ENCODE results near the gene TGFA.

Gene TGFA

GRCh38 chr2:70527447-70528080 is 26.1 kb downstream of the TGFA start:
- DNase-seq = no peak
- Mint-ChIP-seq H3K36me3 (ENCODE audit: insufficient read depth) (peaks cover 5% of the 10 kb centered on the region), H3K27ac (no peak overlapping the region), H3K4me1 (ENCODE audit: low read depth in 2 of 2) (peaks cover 22 to 29% of the 10 kb centered on the region in 2 donors), H3K9me3 (no peaks in the 10 kb centered on the region), H3K27me3 (no peaks in the 10 kb centered on the region), H3K4me3 (no peak overlapping the region)
- ATAC-seq (replicated peaks) = no peak

DNA sequence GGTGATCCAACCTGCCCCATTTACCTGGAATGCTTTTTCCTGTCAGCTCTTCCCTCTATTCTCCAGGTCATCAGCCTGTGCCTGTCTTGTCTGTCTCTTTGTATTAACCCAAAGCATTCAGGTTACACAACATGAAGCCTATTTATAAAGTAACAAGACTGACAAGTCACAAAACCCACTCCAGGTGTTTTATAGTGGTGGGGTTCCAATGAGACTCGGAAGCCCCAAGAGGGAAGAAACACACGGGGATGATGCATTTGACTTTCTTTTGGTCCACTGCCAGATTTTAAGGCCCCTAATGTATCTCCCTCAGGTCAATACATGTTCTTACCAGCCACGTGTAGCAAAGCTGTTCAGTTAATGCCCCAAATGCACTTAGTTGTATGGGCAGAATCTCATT is 27.5 kb downstream of the TGFA start:
- no peak overlapping the region for H3K4me3 Mint-ChIP-seq
- H3K27me3 Mint-ChIP-seq = no peaks in the 10 kb centered on the region
- DNase-seq = no peak

DNA sequence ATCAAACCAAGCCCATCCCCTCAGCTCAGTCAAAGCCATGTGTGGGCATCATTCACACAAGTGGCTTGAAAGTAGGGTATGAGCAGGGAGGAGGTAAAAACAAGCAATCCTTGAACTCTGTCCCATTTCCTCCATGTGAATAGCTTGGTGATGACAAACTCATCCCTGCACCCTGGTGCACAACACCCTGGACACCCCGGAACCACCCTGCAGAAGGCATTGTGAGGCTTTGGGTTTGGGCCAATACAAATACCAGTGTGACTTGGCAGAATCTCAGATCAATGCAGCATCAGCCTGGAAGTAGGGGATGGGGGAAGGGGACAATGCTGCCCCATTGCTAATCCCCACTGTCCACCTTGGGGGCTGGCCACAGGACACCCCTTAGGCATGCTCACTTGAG is 28.6 kb downstream of the TGFA start:
- DNase-seq (no peak), ATAC-seq (replicated peaks) (no peak)
- Mint-ChIP-seq H3K9me3 (no peaks in the 10 kb centered on the region), H3K27ac (peak overlapping the region in 1 of 2 donors; percentile 77), H3K36me3 (ENCODE audit: insufficient read depth) (peaks cover 5% of the 10 kb centered on the region), H3K4me3 (no peak overlapping the region), H3K27me3 (no peaks in the 10 kb centered on the region), H3K4me1 (ENCODE audit: low read depth in 2 of 2) (peaks cover 19 to 23% of the 10 kb centered on the region in 2 donors)

More for the DNA sequence above, 27.5 kb downstream of the TGFA start:
- peaks cover 5% of the 10 kb centered on the region for H3K36me3 Mint-ChIP-seq (ENCODE audit: insufficient read depth)
- no peak for ATAC-seq (replicated peaks)
- H3K4me1 Mint-ChIP-seq (ENCODE audit: low read depth in 2 of 2) = peaks cover 19 to 23% of the 10 kb centered on the region in 2 donors
- H3K27ac Mint-ChIP-seq = no peak overlapping the region
- H3K9me3 Mint-ChIP-seq = no peaks in the 10 kb centered on the region

GRCh38 chr2:70523996-70524965 is 29.3 kb downstream of the TGFA start:
- DNase-seq (peak; percentile 38 to 41 (median 38)), ATAC-seq (replicated peaks) (peak; percentile 92)
- H3K4me3 Mint-ChIP-seq = peak overlapping the region; percentile 57 to 73
- H3K27me3 Mint-ChIP-seq = no peaks in the 10 kb centered on the region
- H3K4me1 Mint-ChIP-seq (ENCODE audit: low read depth in 2 of 2) = peaks cover 19 to 23% of the 10 kb centered on the region in 2 donors
- peaks cover 5% of the 10 kb centered on the region for H3K36me3 Mint-ChIP-seq (ENCODE audit: insufficient read depth)
- H3K9me3 Mint-ChIP-seq = no peaks in the 10 kb centered on the region
- peak overlapping the region; percentile 77 to 81 for H3K27ac Mint-ChIP-seq

DNA sequence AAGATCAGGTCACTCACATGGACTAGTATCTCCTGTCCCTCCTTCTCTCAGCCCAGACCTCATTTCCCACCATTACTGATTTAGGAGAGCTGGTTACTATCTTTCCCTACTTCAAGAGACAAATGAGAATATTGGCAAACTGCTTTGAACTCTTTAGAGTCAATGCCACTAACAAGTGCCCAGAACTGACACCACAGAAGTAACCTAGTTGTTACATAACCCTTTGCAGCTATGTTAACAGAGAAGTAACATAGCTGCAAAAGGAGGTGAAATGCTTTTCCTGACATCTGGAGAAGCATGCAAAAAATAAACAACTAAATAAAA is 30.0 kb downstream of the TGFA start:
- Mint-ChIP-seq H3K4me1 (ENCODE audit: low read depth in 2 of 2) (peaks cover 19% of the 10 kb centered on the region in 2 donors), H3K36me3 (ENCODE audit: insufficient read depth) (peaks cover 5% of the 10 kb centered on the region), H3K4me3 (peak overlapping the region; percentile 57 to 73), H3K9me3 (no peaks in the 10 kb centered on the region), H3K27me3 (no peaks in the 10 kb centered on the region), H3K27ac (peak overlapping the region; percentile 77 to 81)
- DNase-seq = no peak
- no peak for ATAC-seq (replicated peaks)

- no peak for DNase-seq
- peaks cover 5% of the 10 kb centered on the region for H3K36me3 Mint-ChIP-seq (ENCODE audit: insufficient read depth)
- H3K4me3 Mint-ChIP-seq = no peak overlapping the region
- peaks cover 19 to 20% of the 10 kb centered on the region in 2 donors for H3K4me1 Mint-ChIP-seq (ENCODE audit: low read depth in 2 of 2)
- peak overlapping the region in 1 of 2 donors; percentile 81 for H3K27ac Mint-ChIP-seq
- no peak for ATAC-seq (replicated peaks)
- H3K9me3 Mint-ChIP-seq = no peaks in the 10 kb centered on the region
- no peaks in the 10 kb centered on the region for H3K27me3 Mint-ChIP-seq
These were observed 31.0 kb downstream of the TGFA start for GRCh38 chr2:70522627-70523026.

DNA sequence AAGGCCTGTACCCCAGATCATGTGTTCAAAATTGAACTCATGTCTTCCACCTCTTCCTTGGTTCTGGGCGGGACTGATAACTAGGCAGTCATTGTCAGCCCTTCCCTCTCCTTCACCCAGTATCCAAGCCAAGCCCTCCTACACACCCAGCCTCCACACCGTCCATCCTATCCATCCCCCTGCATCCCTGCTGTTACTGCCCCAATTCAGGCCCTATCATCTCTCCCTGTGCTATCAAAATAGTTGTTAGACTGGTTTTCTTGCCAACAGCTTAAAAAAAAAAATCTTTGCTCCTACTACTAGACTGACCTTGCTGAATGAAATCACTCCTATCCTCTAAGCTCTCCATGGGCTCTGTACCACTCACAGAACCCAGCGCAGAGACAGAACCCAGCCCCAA is 32.8 kb downstream of the TGFA start:
- Mint-ChIP-seq H3K27me3 (no peaks in the 10 kb centered on the region), H3K36me3 (ENCODE audit: insufficient read depth) (peaks cover 5% of the 10 kb centered on the region), H3K9me3 (no peaks in the 10 kb centered on the region), H3K27ac (peak overlapping the region in 1 of 2 donors; percentile 7), H3K4me1 (ENCODE audit: low read depth in 2 of 2) (peaks cover 29 to 31% of the 10 kb centered on the region in 2 donors), H3K4me3 (no peak overlapping the region)
- DNase-seq = no peak
- no peak for ATAC-seq (replicated peaks)

DNA sequence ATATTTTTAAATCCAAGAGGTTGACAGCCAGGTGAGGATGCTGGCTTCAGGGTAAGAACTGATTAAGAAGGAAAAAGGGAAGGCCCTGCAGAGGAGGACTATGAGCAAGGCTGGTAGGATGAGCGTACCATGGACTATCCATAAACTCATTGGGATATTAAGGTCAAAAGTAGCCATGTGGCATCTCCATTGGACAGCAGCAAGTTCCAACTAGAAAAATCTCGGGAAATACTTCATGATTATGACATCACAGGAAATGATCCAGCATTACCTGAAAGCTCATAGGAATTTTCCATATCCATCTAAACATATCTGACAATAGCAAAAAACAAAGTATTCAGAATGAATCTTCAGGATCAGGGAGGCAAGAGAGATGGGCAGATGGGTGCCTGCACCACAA is 34.2 kb downstream of the TGFA start:
- peaks cover 24% of the 10 kb centered on the region in 2 donors for H3K4me1 Mint-ChIP-seq (ENCODE audit: low read depth in 2 of 2)
- H3K9me3 Mint-ChIP-seq = no peaks in the 10 kb centered on the region
- no peak overlapping the region for H3K4me3 Mint-ChIP-seq
- no peak for DNase-seq
- no peak for ATAC-seq (replicated peaks)
- no peaks in the 10 kb centered on the region for H3K27me3 Mint-ChIP-seq
- H3K36me3 Mint-ChIP-seq (ENCODE audit: insufficient read depth) = peaks cover 4% of the 10 kb centered on the region
- no peak overlapping the region for H3K27ac Mint-ChIP-seq

GRCh38 chr2:70518557-70518956 is 35.1 kb downstream of the TGFA start:
- no peaks in the 10 kb centered on the region for H3K9me3 Mint-ChIP-seq
- H3K27me3 Mint-ChIP-seq = no peaks in the 10 kb centered on the region
- no peak for ATAC-seq (replicated peaks)
- no peak for DNase-seq
- H3K4me1 Mint-ChIP-seq (ENCODE audit: low read depth in 2 of 2) = peaks cover 15% of the 10 kb centered on the region in 2 donors
- H3K4me3 Mint-ChIP-seq = no peak overlapping the region
- H3K27ac Mint-ChIP-seq = no peak overlapping the region
- peaks cover 3% of the 10 kb centered on the region for H3K36me3 Mint-ChIP-seq (ENCODE audit: insufficient read depth)

DNA sequence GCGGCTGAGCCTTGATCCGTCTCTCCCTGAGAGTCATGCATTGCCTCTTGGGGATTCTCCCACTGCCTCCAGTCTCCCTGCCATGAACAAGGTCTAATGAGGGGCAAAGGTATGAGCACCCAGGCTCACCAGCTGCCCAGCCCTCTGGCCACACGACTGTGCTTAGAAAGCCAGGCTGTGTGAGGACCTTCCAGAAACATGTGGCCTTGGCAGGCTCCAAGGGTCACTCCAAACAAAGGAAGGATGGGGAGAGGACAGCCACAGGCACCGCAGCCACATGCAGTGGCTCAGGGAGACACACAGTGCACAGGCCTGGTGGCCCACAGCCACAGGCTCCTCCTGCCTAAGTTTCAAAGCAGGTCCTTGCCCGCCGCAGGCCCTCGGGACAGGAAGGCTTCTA is 35.8 kb downstream of the TGFA start:
- Mint-ChIP-seq H3K27ac (peak overlapping the region in 1 of 2 donors; percentile 38), H3K4me3 (no peak overlapping the region)

DNA sequence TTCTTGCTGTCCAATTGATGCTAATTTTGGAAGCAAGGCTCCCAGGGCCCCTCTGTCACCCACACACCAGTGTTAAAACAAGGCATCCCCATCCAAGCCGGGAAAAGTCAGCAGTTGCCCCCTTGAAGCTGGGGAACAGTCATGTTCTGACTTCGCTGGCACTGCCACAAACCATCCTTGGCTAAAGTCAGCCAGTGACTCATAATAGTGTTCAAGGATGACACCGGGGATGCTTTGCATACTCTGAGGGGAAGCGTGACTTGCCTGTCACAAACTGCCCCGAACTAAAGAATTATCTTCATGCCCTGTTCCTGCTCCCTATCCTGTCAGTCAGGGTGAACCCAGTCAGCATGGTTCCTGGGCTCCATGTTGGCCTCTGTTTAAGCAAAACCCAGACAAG is 37.0 kb downstream of the TGFA start:
- Mint-ChIP-seq H3K9me3 (no peaks in the 10 kb centered on the region), H3K36me3 (ENCODE audit: insufficient read depth) (peaks cover 5% of the 10 kb centered on the region), H3K4me3 (no peak overlapping the region), H3K27me3 (no peaks in the 10 kb centered on the region), H3K27ac (peak overlapping the region in 1 of 2 donors; percentile 6), H3K4me1 (ENCODE audit: low read depth in 2 of 2) (peaks cover 10 to 12% of the 10 kb centered on the region in 2 donors)
- peak; percentile 47 for ATAC-seq (replicated peaks)
- DNase-seq = no peak

More for the DNA sequence above, 35.8 kb downstream of the TGFA start:
- Mint-ChIP-seq H3K4me1 (ENCODE audit: low read depth in 2 of 2) (peaks cover 10 to 12% of the 10 kb centered on the region in 2 donors), H3K27me3 (no peaks in the 10 kb centered on the region), H3K36me3 (ENCODE audit: insufficient read depth) (peaks cover 3% of the 10 kb centered on the region), H3K9me3 (no peaks in the 10 kb centered on the region)
- DNase-seq (no peak), ATAC-seq (replicated peaks) (no peak)

- peaks cover 10 to 12% of the 10 kb centered on the region in 2 donors for H3K4me1 Mint-ChIP-seq (ENCODE audit: low read depth in 2 of 2)
- DNase-seq (no peak), ATAC-seq (replicated peaks) (no peak)
- H3K27me3 Mint-ChIP-seq = no peaks in the 10 kb centered on the region
- H3K4me3 Mint-ChIP-seq = no peak overlapping the region
- peaks cover 5% of the 10 kb centered on the region for H3K36me3 Mint-ChIP-seq (ENCODE audit: insufficient read depth)
- no peaks in the 10 kb centered on the region for H3K9me3 Mint-ChIP-seq
- H3K27ac Mint-ChIP-seq = peak overlapping the region in 1 of 2 donors; percentile 6
These were observed 37.7 kb downstream of the TGFA start for GRCh38 chr2:70515938-70516337.

GRCh38 chr2:70514612-70515055 is 39.0 kb downstream of the TGFA start:
- ATAC-seq (replicated peaks) = no peak
- Mint-ChIP-seq H3K4me3 (no peak overlapping the region), H3K27ac (no peak overlapping the region), H3K9me3 (no peaks in the 10 kb centered on the region), H3K27me3 (no peaks in the 10 kb centered on the region), H3K36me3 (ENCODE audit: insufficient read depth) (peaks cover 5% of the 10 kb centered on the region), H3K4me1 (ENCODE audit: low read depth in 2 of 2) (peaks cover 15 to 16% of the 10 kb centered on the region in 2 donors)
- DNase-seq = no peak

DNA sequence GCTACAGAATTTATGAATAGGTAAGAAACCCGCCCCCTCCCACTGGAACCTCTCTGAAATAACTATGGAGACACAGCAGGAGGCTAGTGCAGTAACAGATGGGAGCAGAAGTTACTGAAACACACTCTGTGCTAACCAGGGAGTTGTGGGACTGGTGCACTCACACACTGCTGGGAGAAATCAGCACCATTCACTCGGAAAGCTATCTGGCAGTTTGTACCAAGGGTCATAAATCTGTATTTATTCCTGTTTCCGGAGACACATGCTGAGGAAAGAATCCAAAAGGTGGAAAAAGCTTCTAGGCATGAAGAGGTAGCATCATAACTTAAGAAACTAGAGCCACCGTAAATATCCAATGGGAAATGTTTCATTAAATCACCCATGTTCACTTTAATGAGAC is 39.9 kb downstream of the TGFA start:
- Mint-ChIP-seq H3K4me1 (ENCODE audit: low read depth in 2 of 2) (peaks cover 15 to 16% of the 10 kb centered on the region in 2 donors), H3K4me3 (no peak overlapping the region)

More for the DNA sequence above, 39.9 kb downstream of the TGFA start:
- no peak for ATAC-seq (replicated peaks)
- H3K27ac Mint-ChIP-seq = no peak overlapping the region
- H3K36me3 Mint-ChIP-seq (ENCODE audit: insufficient read depth) = peaks cover 5% of the 10 kb centered on the region
- DNase-seq = no peak
- H3K27me3 Mint-ChIP-seq = no peaks in the 10 kb centered on the region
- no peaks in the 10 kb centered on the region for H3K9me3 Mint-ChIP-seq
